H9 (cell line): Measurements from ENCODE around the gene GPR37L1. TPM values are rescaled to one million over a fixed set of nuclear protein-coding genes. Genes with fewer than 3 reads are reported as not detected.

ENCODE experiments used
- DNase-seq: peaks from one replicate; pipeline ENCODE4 v3.0.0-alpha.2; 2017
- H2AFZ ChIP-seq: one replicate; pipeline ENCODE4 v1.6.1; 2013; ENCODE audit warnings: mild to moderate bottlenecking, low read length, control low read depth, moderate library complexity
- H2AK5ac ChIP-seq: 2 replicates; pipeline ENCODE4 v1.6.1; 2013; ENCODE audit warnings: low read length, control low read depth, mixed read lengths; ENCODE audit not compliant: insufficient read length
- H2BK120ac ChIP-seq: one replicate; pipeline ENCODE4 v1.6.1; 2013; ENCODE audit warnings: low read depth, mild to moderate bottlenecking, low read length, control low read depth, inconsistent platforms; ENCODE audit not compliant: poor library complexity, severe bottlenecking
- H2BK12ac ChIP-seq: 2 replicates; pipeline ENCODE4 v1.6.1; 2013; ENCODE audit warnings: low read length, control low read depth, mixed read lengths, low read depth; ENCODE audit not compliant: insufficient read length
- H2BK15ac ChIP-seq: 2 replicates; pipeline ENCODE4 v1.6.1; 2013; ENCODE audit warnings: low read depth, low read length, control low read depth
- H2BK20ac ChIP-seq: one replicate; pipeline ENCODE4 v1.6.1; 2013; ENCODE audit warnings: low read depth, mild to moderate bottlenecking, low read length, control low read depth, inconsistent platforms; ENCODE audit not compliant: poor library complexity, severe bottlenecking
- H2BK5ac ChIP-seq: 2 replicates; pipeline ENCODE4 v1.6.1; 2013; ENCODE audit warnings: low read length, control low read depth, mixed read lengths; ENCODE audit not compliant: insufficient read length
- H3K14ac ChIP-seq: 2 replicates; pipeline ENCODE4 v1.6.1; 2013; ENCODE audit warnings: low read length, control low read depth; ENCODE audit not compliant: insufficient read depth
- H3K18ac ChIP-seq: 2 replicates; pipeline ENCODE4 v1.6.1; 2013; ENCODE audit warnings: low read depth, mild to moderate bottlenecking, mixed read lengths, low read length, control low read depth; ENCODE audit not compliant: insufficient read length
- H3K23ac ChIP-seq: 2 replicates; pipeline ENCODE4 v1.6.1; 2013; ENCODE audit warnings: low read length, control low read depth, mixed read lengths, low read depth; ENCODE audit not compliant: insufficient read length
- H3K23me2 ChIP-seq: 2 replicates; pipeline ENCODE4 v1.6.1; 2013; ENCODE audit warnings: low read depth, mild to moderate bottlenecking, mixed read lengths, low read length, control low read depth; ENCODE audit not compliant: insufficient read length, poor library complexity, severe bottlenecking
- H3K27ac ChIP-seq: 2 replicates; pipeline ENCODE4 v1.5.1; 2013; ENCODE audit warnings: low read length, control low read depth, mixed read lengths, low read depth; ENCODE audit not compliant: insufficient read length
- H3K27me3 ChIP-seq: 2 replicates; pipeline ENCODE4 v1.6.1; 2013; ENCODE audit warnings: low read length, control low read depth, inconsistent platforms; ENCODE audit not compliant: insufficient read depth
- H3K4ac ChIP-seq: 2 replicates; pipeline ENCODE4 v1.6.1; 2013; ENCODE audit warnings: low read depth, mild to moderate bottlenecking, control low read depth, inconsistent platforms, low read length, moderate library complexity
- H3K4me1 ChIP-seq: 2 replicates; pipeline ENCODE4 v1.6.1; 2013; ENCODE audit warnings: low read length, control low read depth, inconsistent platforms; ENCODE audit not compliant: insufficient read depth
- H3K4me2 ChIP-seq: 2 replicates; pipeline ENCODE4 v1.6.1; 2013; ENCODE audit warnings: low read length, control low read depth, mixed read lengths; ENCODE audit not compliant: insufficient read length, insufficient read depth
- H3K56ac ChIP-seq: 2 replicates; pipeline ENCODE4 v1.6.1; 2013; ENCODE audit warnings: low read depth, mild to moderate bottlenecking, mixed read lengths, low read length, control low read depth; ENCODE audit not compliant: insufficient read length
- H3K79me1 ChIP-seq: 2 replicates; pipeline ENCODE4 v1.6.1; 2013; ENCODE audit warnings: low read depth, mild to moderate bottlenecking, moderate library complexity, low read length, control low read depth, inconsistent platforms; ENCODE audit not compliant: insufficient read depth, poor library complexity, severe bottlenecking
- H3K79me2 ChIP-seq: 2 replicates; pipeline ENCODE4 v1.6.1; 2013; ENCODE audit warnings: low read length, control low read depth, inconsistent platforms; ENCODE audit not compliant: insufficient read depth
- H3K9ac ChIP-seq: 2 replicates; pipeline ENCODE4 v1.6.1; 2013; ENCODE audit warnings: low read length, control low read depth, mixed read lengths; ENCODE audit not compliant: insufficient read length; ENCODE audit errors: extremely low read depth
- H3K9me3 ChIP-seq: one replicate; pipeline ENCODE4 v1.6.1; 2013; ENCODE audit warnings: low read depth, low read length, inconsistent platforms; ENCODE audit not compliant: control insufficient read depth
- H3T11ph ChIP-seq: one replicate; pipeline ENCODE4 v1.6.1; 2013; ENCODE audit warnings: mild to moderate bottlenecking, low read length, control low read depth, inconsistent platforms
- H4K20me1 ChIP-seq: one replicate; pipeline ENCODE4 v1.6.1; 2013; ENCODE audit not compliant: control insufficient read depth, insufficient read length, insufficient read depth
- H4K5ac ChIP-seq: 2 replicates; pipeline ENCODE4 v1.6.1; 2013; ENCODE audit warnings: low read depth, mild to moderate bottlenecking, mixed read lengths, low read length, control low read depth; ENCODE audit not compliant: insufficient read length
- H4K8ac ChIP-seq: replicated peaks from 2 replicates; pipeline ENCODE4 v1.6.1; 2013; ENCODE audit warnings: low read length, control low read depth, mixed read lengths, low read depth; ENCODE audit not compliant: insufficient read length
- H4K91ac ChIP-seq: 2 replicates; pipeline ENCODE4 v1.6.1; 2013; ENCODE audit warnings: low read depth, mild to moderate bottlenecking, moderate library complexity, mixed read lengths, low read length, control low read depth; ENCODE audit not compliant: insufficient read length
- H3K27ac Mint-ChIP-seq, 3 experiments: 2 replicates in 2 of 3; 3 replicates in 1 of 3; pipeline ENCODE4 v1.8.0; 2020 to 2021; ENCODE audit warnings: mixed read lengths in 3 of 3, mild to moderate bottlenecking in 1 of 3, moderate library complexity in 1 of 3
- H3K27me3 Mint-ChIP-seq: 2 replicates; pipeline ENCODE4 v1.8.0; 2021; ENCODE audit warnings: low read depth, mild to moderate bottlenecking, moderate library complexity, mixed read lengths
- H3K36me3 Mint-ChIP-seq, 3 experiments: 2 replicates in 2 of 3; 3 replicates in 1 of 3; pipeline ENCODE4 v1.8.0; 2020 to 2021; ENCODE audit warnings: low read depth in 3 of 3, mixed read lengths in 3 of 3; ENCODE audit not compliant: insufficient read depth in 1 of 3
- H3K4me1 Mint-ChIP-seq, 2 experiments: 2 replicates each; pipeline ENCODE4 v1.8.0; 2020; ENCODE audit warnings: mixed read lengths in 2 of 2
- H3K4me3 Mint-ChIP-seq, 2 experiments: 2 replicates in 1 of 2; 3 replicates in 1 of 2; pipeline ENCODE4 v1.8.0; 2020 to 2021; ENCODE audit warnings: mild to moderate bottlenecking in 2 of 2, mixed read lengths in 2 of 2, moderate library complexity in 1 of 2
- H3K9me3 Mint-ChIP-seq, 2 experiments: 2 replicates in 1 of 2; 3 replicates in 1 of 2; pipeline ENCODE4 v1.8.0; 2020; ENCODE audit warnings: mild to moderate bottlenecking in 2 of 2, mixed read lengths in 2 of 2, moderate library complexity in 1 of 2
- CTCF ChIP-seq: fragments of 200-600 bp; sonication (generic); conservative IDR thresholded peaks from 3 replicates; pipeline ENCODE4 v1.8.0; 2021; ENCODE audit warnings: antibody characterized with exemption, mild to moderate bottlenecking
- WGBS: extraction: QIAGEN DNeasy Blood & Tissue Kit; methylation state at CpG from one replicate; pipeline ENCODE4 v1.1.7; 2013; ENCODE audit warnings: missing lambda C conversion rate, low lambda C conversion rate, mixed read lengths; ENCODE audit not compliant: insufficient read length; ENCODE audit errors: extremely low coverage; 5-methylcytosine and 5-hydroxymethylcytosine counted together
- total RNA-seq: library from RNA; stranded (reverse); gene quantifications from 2 replicates; pipeline ENCODE4 v1.2.1, GENCODE V29; 2021

GPR37L1 gene
- total RNA-seq, 1 experiment from 2014 or later: 0.11 TPM

GRCh38 chr1:202162047-202162417 lies 39.3 kb downstream of the GPR37L1 start:
- H3K27ac ChIP-seq: no peak overlapping the region
- no peaks in the 10 kb centered on the region for H3K9me3 ChIP-seq
- no peak for DNase-seq
- no peak overlapping the region for H4K91ac ChIP-seq
- no peaks in the 10 kb centered on the region for H3K79me2 ChIP-seq
- Mint-ChIP-seq H3K9me3 (no peaks in the 10 kb centered on the region), H3K27me3 (no peaks in the 10 kb centered on the region; the same call in 1 of the 2 replicates), H3K27ac (no peak overlapping the region), H3K4me1 (peaks cover 34 to 62% of the 10 kb centered on the region in 2 experiments), H3K4me3 (no peak overlapping the region), H3K36me3 (no peaks in the 10 kb centered on the region; a peak in 1 of 7 replicates)
- no peak overlapping the region for H4K8ac ChIP-seq
- H3K18ac ChIP-seq: no peak overlapping the region
- WGBS: no CpG with 5 or more reads among the region's 4 CpGs
- no peak overlapping the region for H2AFZ ChIP-seq
- H3K9ac ChIP-seq: no peak overlapping the region
- H3K56ac ChIP-seq: no peak overlapping the region
- no peak overlapping the region for H3K4me2 ChIP-seq
- H2BK12ac ChIP-seq: no peak overlapping the region
- H3K79me1 ChIP-seq: no peaks in the 10 kb centered on the region
- H3K4ac ChIP-seq: no peak overlapping the region
- no peak overlapping the region for H3T11ph ChIP-seq
- H3K14ac ChIP-seq: no peak overlapping the region
- H2AK5ac ChIP-seq: no peak overlapping the region
- no peak overlapping the region for H4K5ac ChIP-seq
- H3K23ac ChIP-seq: no peak overlapping the region
- no peak overlapping the region for H2BK20ac ChIP-seq
- no peaks in the 10 kb centered on the region for H3K27me3 ChIP-seq
- no peaks in the 10 kb centered on the region for H4K20me1 ChIP-seq
- TF ChIP-seq CTCF: no peak
- H3K4me1 ChIP-seq: peaks cover 8% of the 10 kb centered on the region; the same call in 1 of the 2 replicates
- no peak overlapping the region for H2BK15ac ChIP-seq
- no peaks in the 10 kb centered on the region for H3K23me2 ChIP-seq
- no peak overlapping the region for H2BK120ac ChIP-seq
- no peak overlapping the region for H2BK5ac ChIP-seq
